Mesodermal cell (in vitro differentiated cells): Measurements from ENCODE around the gene BCL2L11.

Experiments
- H3K27ac ChIP-seq: 2 replicates; pipeline ENCODE4 v1.7.0; 2013; ENCODE audit warnings: mild to moderate bottlenecking, low read depth, low read length, moderate library complexity; ENCODE audit not compliant: severe bottlenecking
- H3K36me3 ChIP-seq: 2 replicates; pipeline ENCODE4 v1.7.1; 2013; ENCODE audit warnings: mild to moderate bottlenecking, low read length, moderate library complexity; ENCODE audit not compliant: control insufficient read depth, insufficient read depth
- H3K4me1 ChIP-seq: one replicate; pipeline ENCODE4 v1.7.1; 2013; ENCODE audit warnings: mild to moderate bottlenecking, low read length; ENCODE audit not compliant: insufficient read depth, control insufficient read depth, poor library complexity, severe bottlenecking
- H3K4me3 ChIP-seq: 2 replicates; pipeline ENCODE4 v1.7.0; 2013; ENCODE audit warnings: low read length, control low read depth, mild to moderate bottlenecking; ENCODE audit not compliant: insufficient read depth, poor library complexity, severe bottlenecking; ENCODE audit errors: extremely low read depth
- H3K9me3 ChIP-seq: 2 replicates; pipeline ENCODE4 v1.7.1; 2013; ENCODE audit warnings: mild to moderate bottlenecking, low read length, moderate library complexity; ENCODE audit not compliant: control insufficient read depth
- WGBS, 2 experiments: methylation state at CpG; one replicate each; pipeline ENCODE4 v1.1.5; 2013; ENCODE audit warnings: missing lambda C conversion rate in 2 of 2; ENCODE audit not compliant: insufficient coverage in 2 of 2; 5-methylcytosine and 5-hydroxymethylcytosine counted together

Gene BCL2L11

DNA sequence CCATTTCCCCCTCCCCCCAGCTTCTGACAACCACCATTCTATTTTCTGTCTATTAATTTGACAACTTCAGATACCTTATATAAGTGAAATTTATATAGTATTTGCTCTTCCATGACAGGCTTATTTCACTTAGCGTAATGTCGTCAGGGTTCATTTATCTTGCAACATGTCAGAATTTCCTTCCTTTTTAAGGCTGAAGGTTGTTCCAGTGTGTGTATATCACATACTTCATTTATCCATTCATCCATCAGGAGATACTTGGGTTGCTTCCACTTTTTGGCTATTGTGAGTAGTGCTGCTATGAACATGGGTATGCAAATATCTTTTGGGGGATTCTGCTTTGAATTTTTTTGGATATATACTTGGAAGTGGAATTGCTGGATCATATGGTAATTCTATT is 7.4 kb downstream of the BCL2L11 start:
- H3K9me3 ChIP-seq, result no peaks in the 10 kb centered on the region
- peaks cover 5% of the 10 kb centered on the region for H3K4me1 ChIP-seq
- WGBS, 2 experiments, result no CpG with 5 or more reads among the region's 2 CpGs
- H3K4me3 ChIP-seq, result no peak overlapping the region
- H3K36me3 ChIP-seq, result peaks cover 56% of the 10 kb centered on the region
- H3K27ac ChIP-seq, result no peak overlapping the region

- H3K4me3 ChIP-seq, result no peak overlapping the region
- peaks cover 26% of the 10 kb centered on the region for H3K36me3 ChIP-seq
- no peaks in the 10 kb centered on the region for H3K4me1 ChIP-seq
- 100% methylated on average over 1 of the region's 2 CpGs for WGBS, 2 experiments
- H3K27ac ChIP-seq, result no peak overlapping the region
- no peaks in the 10 kb centered on the region for H3K9me3 ChIP-seq
Observed at GRCh38 chr2:111133603-111134002, 12.9 kb downstream of the BCL2L11 start.

DNA sequence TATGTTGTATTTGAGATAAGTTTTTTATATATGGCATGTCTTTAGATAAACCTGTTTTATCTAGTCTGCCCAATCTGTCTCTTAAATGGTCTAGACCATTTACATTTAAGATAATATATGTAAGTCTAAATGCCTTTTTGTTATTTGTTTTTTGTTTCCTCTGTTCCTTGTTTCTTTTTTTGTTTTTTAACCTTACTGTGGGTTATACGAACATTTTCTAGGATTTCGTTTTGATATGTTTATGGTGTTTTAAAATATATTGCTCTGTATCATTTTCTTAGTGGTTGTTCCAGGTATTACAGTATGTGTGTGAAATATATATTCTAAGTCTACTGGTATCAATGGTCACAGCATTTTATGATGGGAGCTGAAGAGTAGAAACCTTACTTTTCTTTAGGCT is 13.3 kb downstream of the BCL2L11 start:
- Histone ChIP-seq H3K36me3 (peaks cover 22% of the 10 kb centered on the region), H3K4me1 (no peaks in the 10 kb centered on the region), H3K27ac (no peak overlapping the region), H3K9me3 (no peaks in the 10 kb centered on the region), H3K4me3 (no peak overlapping the region)
- 100% methylated on average over 2 of the region's 2 CpGs; no CpG with 5 or more reads in 1 of the 2 experiments for WGBS, 2 experiments

DNA sequence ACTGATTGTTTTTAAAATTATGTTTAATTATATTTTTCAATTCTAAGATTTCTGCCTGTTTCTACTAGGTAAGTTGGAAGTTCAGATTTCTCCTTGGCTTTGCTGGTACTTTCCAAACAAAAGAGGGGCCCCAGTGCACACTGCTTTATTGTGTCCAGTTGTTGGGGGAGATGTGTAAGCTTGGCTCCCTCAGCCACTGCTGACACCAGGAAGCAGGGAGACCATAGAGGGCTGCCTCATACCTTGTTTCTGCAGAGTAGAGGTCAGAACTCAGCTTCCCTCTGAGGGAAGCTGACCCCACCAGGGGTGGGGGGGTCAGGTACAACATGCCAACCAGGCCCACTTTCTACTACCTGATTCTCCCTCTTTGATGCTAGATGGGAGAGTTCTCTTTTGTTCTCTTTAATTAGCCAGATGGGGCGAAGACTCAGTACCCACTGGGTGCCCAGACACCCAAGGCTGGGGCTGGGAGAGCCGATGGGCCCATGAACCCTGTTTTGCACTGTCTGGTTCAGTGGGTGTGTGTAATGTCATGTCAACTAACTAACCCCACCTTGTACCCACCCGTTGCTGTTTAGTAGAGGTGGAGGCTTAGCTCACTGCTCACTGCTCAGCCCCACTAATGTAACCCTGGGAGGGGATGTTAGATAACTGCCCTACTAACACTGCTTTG is 14.7 kb downstream of the BCL2L11 start:
- no peak overlapping the region for H3K27ac ChIP-seq
- no peak overlapping the region for H3K4me3 ChIP-seq
- no CpG with 5 or more reads among the region's 3 CpGs for WGBS, 2 experiments
- H3K36me3 ChIP-seq, result peaks cover 17% of the 10 kb centered on the region
- H3K9me3 ChIP-seq, result no peaks in the 10 kb centered on the region
- H3K4me1 ChIP-seq, result no peaks in the 10 kb centered on the region

GRCh38 chr2:111135910-111136297 is 15.2 kb downstream of the BCL2L11 start:
- no peaks in the 10 kb centered on the region for H3K4me1 ChIP-seq
- H3K27ac ChIP-seq, result no peak overlapping the region
- no peaks in the 10 kb centered on the region for H3K9me3 ChIP-seq
- no peak overlapping the region for H3K4me3 ChIP-seq
- peaks cover 17% of the 10 kb centered on the region for H3K36me3 ChIP-seq
- WGBS, 2 experiments, result 80 to 83% methylated on average over 3 to 5 of the region's 9 CpGs

- Histone ChIP-seq H3K27ac (no peak overlapping the region), H3K9me3 (no peaks in the 10 kb centered on the region), H3K36me3 (peaks cover 23% of the 10 kb centered on the region), H3K4me1 (no peaks in the 10 kb centered on the region), H3K4me3 (no peak overlapping the region)
- 80% methylated on average over 4 of the region's 5 CpGs; no CpG with 5 or more reads in 1 of the 2 experiments for WGBS, 2 experiments
Observed at GRCh38 chr2:111138839-111139238, 18.1 kb downstream of the BCL2L11 start.

DNA sequence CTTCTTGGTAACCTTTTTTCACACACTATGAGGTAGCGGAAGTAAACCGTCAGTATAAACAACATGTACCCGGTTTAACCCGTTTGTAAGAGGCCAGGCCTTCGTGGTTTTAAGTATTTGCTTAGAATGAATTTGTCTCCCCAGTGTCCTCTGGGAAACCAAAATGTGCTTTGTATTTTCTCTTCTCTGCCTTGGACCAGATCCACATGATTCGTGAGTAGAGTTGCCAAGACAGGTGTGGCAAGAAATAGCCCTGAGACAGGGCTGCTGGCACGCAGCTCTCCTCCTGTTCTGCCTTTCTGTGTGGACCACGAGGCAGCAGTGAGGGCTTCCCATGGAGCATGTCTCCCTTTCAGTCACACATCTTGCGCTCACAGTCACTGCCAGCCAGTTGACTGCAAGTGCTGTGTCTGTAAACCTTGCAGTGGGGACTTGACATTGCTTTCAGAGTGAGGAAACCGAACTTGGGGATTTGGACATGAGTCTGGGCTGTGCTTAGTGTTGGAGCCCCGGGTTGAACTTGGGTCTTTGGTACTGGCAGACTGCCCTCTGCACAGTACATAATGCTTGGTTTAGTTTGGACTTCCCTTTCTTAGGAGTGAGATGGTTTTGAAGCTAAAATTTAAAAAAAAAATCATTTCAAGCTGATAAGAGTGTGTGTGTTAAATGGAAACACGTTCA is 19.1 kb downstream of the BCL2L11 start:
- no peak overlapping the region for H3K4me3 ChIP-seq
- no peaks in the 10 kb centered on the region for H3K4me1 ChIP-seq
- peaks cover 23% of the 10 kb centered on the region for H3K36me3 ChIP-seq
- no peaks in the 10 kb centered on the region for H3K9me3 ChIP-seq
- 87 to 90% methylated on average over 7 to 8 of the region's 12 CpGs for WGBS, 2 experiments
- H3K27ac ChIP-seq, result no peak overlapping the region

DNA sequence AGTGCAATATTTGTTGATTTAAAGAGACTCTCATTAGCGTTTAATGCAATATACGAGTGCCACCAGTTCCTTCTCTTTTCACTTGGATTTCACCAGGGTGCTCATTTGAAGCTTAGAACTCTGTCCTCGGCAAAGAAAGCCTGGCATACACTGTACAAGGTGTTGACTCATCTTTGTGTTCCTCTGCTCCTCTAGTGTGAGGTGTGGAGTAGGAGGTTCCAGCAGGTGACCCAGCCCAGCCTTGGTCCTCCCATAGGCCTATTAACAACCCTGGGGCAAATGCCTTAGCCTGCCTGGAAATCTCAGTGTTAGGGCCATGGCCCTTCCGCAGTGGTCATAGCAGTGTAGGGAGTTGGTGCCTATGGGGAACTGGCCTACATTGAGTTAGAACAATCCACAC is 20.1 kb downstream of the BCL2L11 start:
- Histone ChIP-seq H3K27ac (no peak overlapping the region), H3K4me1 (no peaks in the 10 kb centered on the region), H3K9me3 (no peaks in the 10 kb centered on the region), H3K36me3 (peaks cover 16% of the 10 kb centered on the region), H3K4me3 (no peak overlapping the region)
- 83 to 97% methylated on average over 1 to 3 of the region's 4 CpGs for WGBS, 2 experiments

DNA sequence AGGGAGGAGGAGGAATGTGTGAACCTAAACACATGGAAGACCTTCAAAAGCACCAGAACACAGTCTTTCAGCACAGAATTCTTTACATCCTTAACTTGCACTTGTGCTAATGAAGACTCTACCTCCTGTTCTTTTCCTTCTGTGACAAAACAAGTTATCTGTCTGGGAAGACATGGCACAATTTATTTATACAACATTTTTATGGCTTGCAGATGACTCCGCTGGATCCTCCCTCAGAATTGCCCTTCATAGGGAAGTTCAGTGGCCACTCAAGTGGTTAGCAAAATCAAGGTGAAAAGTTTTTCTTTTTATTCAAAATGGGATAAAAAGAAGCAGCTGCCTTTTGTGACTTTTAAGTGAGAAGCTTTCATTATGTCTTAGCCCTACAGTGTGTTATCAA is 21.4 kb downstream of the BCL2L11 start:
- Histone ChIP-seq H3K9me3 (no peaks in the 10 kb centered on the region), H3K36me3 (peaks cover 16% of the 10 kb centered on the region), H3K4me1 (no peaks in the 10 kb centered on the region), H3K4me3 (no peak overlapping the region), H3K27ac (no peak overlapping the region)
- 100% methylated on average over 1 of the region's 1 CpG; no CpG with 5 or more reads in 1 of the 2 experiments for WGBS, 2 experiments

DNA sequence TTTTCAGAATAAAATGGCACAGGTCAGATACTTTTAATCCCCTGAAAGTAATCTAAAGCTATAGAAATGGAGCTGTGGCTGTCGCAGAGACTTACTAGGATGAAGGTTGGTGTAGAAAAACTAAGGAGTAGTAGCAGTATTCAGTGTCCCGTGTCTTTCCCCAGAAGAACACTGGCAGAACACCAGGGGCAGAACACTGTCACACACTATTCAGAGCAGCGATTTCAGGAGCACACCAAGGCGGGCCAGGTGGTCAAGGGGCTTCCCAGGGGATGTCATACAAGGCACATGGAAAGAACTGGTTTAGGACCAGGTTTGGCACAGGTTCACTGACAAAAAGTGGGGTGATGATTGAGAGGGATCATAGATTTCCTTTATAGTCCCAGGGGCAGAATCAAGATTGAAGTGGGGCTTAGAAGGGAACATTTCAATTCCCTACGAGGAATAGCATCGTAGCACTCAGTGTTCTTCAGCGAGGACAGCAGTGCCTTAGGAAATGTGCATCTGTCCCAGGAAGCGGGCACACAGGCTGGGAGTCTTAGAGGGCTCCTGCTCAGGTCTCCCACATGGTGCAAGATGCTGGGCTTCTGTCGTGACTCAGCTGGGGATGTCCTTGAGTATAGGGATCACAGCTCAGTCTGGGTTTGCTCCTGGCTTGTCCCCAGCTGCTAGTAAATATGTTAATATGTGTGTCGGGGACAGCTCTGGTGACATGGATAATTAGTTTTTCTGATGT is 22.6 kb downstream of the BCL2L11 start:
- Histone ChIP-seq H3K36me3 (peaks cover 16% of the 10 kb centered on the region), H3K9me3 (no peaks in the 10 kb centered on the region), H3K4me3 (no peak overlapping the region), H3K4me1 (no peaks in the 10 kb centered on the region), H3K27ac (no peak overlapping the region)
- WGBS, 2 experiments, result 90 to 94% methylated on average over 7 to 9 of the region's 10 CpGs

DNA sequence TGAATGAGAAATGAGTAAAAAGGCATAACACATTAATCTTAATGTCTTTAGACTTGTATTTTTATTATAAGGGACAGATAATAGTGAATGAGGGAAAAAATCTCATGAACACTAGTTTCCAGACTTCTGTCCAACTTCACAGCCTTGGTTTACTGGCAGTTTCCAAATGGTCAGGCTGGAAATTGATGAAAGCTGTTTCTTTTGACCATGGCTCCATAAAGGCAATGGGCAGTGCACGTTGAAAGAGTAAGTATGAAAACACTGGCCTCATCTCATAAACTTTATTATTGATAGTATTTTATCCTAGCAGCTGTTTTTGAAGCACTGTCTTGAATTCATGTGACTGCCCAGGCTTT is 23.1 kb downstream of the BCL2L11 start:
- Histone ChIP-seq H3K4me3 (no peak overlapping the region), H3K27ac (no peak overlapping the region), H3K36me3 (peaks cover 16% of the 10 kb centered on the region), H3K9me3 (no peaks in the 10 kb centered on the region), H3K4me1 (no peaks in the 10 kb centered on the region)
- WGBS, 2 experiments, result no CpG with 5 or more reads among the region's 1 CpG
